ENCODE results near the gene CUX1. TPM values are rescaled to one million over a fixed set of nuclear protein-coding genes. Genes with fewer than 3 reads are reported as not detected.
"Not testable (repeated sequence)": the region's sequence is repeated elsewhere in the genome, so short reads cannot be mapped to it uniquely, and the experiment has no call there.

Gene CUX1
- total RNA-seq, 4 donors from 2014 or later = 64.1 to 142 (median 111) TPM

DNA sequence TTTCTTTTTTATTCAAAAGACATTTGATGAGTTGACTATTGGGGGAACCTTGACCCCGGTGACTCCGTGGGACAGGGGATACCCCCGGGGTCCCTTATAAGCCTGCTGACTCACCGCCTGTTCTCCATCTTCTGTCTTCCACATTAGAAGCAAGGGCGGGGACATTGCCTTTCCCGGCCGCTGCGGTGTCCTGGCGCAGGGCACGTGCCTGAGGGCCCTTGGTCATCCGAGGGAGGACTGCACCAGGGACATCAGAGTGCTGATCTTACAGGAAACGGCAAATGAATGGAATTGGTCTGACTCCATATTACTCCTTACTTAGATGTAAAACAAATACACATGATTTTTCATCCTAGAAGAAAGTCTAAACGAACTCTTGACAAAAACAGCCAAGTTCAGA, 170.1 kb downstream of the CUX1 start:
- TF ChIP-seq POLR2A (IDR thresholded peaks at IDR 0.05) = no peak
- no peak for TF ChIP-seq CTCF (IDR thresholded peaks at IDR 0.05)
- H3K36me3 ChIP-seq = no peaks in the 10 kb centered on the region

DNA sequence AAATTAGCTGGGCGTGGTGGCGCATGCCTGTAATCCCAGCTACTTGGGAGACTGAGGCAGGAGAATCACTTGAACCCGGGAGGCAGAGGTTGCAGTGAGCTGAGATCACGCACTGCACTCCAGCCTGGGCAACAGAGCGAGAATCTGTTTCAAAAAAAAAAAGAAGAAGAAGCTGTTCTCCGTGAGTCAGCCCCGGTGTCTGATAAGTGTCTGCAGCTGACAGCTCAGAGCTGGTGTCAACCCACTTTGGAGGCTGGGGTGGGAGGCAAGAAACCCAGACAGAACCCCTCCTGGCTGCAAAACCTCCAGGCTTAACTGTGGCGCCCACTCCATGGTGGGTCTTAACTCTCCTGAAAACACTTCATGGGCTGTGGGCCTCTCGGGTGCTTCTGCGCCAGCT, 170.6 kb downstream of the CUX1 start:
- not testable (repeated sequence) for H3K27me3 ChIP-seq, DNase-seq, H3K9me3 ChIP-seq, H3K27ac ChIP-seq, H3K4me3 ChIP-seq, H3K36me3 ChIP-seq
- H3K4me1 ChIP-seq = peaks cover 0 to 10% (median 0%) of the 10 kb centered on the region in 4 donors

More for the DNA sequence above, 170.1 kb downstream of the CUX1 start:
- H3K27me3 ChIP-seq = no peaks in the 10 kb centered on the region
- H3K27ac ChIP-seq = no peak overlapping the region
- peaks cover 0 to 10% (median 0%) of the 10 kb centered on the region in 4 donors for H3K4me1 ChIP-seq
- no peak for DNase-seq
- no peak overlapping the region for H3K4me3 ChIP-seq
- no peaks in the 10 kb centered on the region for H3K9me3 ChIP-seq

GRCh38 chr7:101988513-101988912, 171.1 kb downstream of the CUX1 start:
- Histone ChIP-seq H3K4me1 (peaks cover 0 to 10% (median 0%) of the 10 kb centered on the region in 4 donors), H3K27ac (no peak overlapping the region), H3K4me3 (no peak overlapping the region), H3K27me3 (no peaks in the 10 kb centered on the region), H3K36me3 (no peaks in the 10 kb centered on the region), H3K9me3 (no peaks in the 10 kb centered on the region)
- DNase-seq = no peak
- TF ChIP-seq POLR2A (IDR thresholded peaks at IDR 0.05) (no peak), CTCF (IDR thresholded peaks at IDR 0.05) (no peak)

- no peak for TF ChIP-seq POLR2A (IDR thresholded peaks at IDR 0.05)
- TF ChIP-seq CTCF (IDR thresholded peaks at IDR 0.05) = no peak
- DNase-seq = no peak
- H3K4me1 ChIP-seq = peaks cover 0 to 10% (median 0%) of the 10 kb centered on the region in 4 donors
- H3K27ac ChIP-seq = no peak overlapping the region
- no peaks in the 10 kb centered on the region for H3K9me3 ChIP-seq
- H3K27me3 ChIP-seq = no peaks in the 10 kb centered on the region
- H3K36me3 ChIP-seq = no peaks in the 10 kb centered on the region
- no peak overlapping the region for H3K4me3 ChIP-seq
Measured at GRCh38 chr7:101989101-101989500, 171.7 kb downstream of the CUX1 start.

DNA sequence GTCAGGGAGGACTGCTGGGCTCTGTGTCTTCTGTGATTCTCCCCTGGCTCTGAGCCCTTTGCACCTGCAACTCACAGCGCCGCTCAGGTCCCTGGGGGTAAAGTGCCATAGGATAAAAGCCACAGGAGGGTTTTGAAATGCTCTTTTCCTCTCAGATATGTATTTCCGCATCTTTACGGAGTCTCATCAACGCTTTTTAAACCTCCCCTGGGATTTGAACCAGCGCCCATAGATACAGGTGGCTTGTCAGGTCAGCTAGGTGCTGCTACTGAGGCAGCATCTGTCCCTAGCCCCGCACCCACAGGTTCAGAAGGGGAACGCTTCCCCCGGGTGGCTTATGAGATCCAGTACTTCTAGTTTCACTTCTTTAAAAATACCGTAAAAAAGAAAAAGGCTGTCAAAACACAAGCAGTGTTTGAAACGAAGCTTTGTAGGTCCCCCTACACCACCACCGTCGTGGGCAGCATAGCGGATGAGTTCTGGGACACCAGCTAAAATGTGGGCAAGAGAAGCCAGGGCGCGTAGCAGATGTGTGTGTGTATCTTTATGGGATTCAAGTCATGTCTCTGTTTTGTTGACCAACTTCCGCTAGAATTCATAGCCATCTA, 173.5 kb downstream of the CUX1 start:
- Histone ChIP-seq H3K36me3 (no peaks in the 10 kb centered on the region), H3K4me1 (peaks cover 0 to 10% (median 0%) of the 10 kb centered on the region in 4 donors), H3K4me3 (no peak overlapping the region), H3K27ac (peak overlapping the region in 2 of 4 donors; percentile 43 to 66), H3K27me3 (no peaks in the 10 kb centered on the region), H3K9me3 (no peaks in the 10 kb centered on the region)
- TF ChIP-seq POLR2A (IDR thresholded peaks at IDR 0.05) (no peak), CTCF (IDR thresholded peaks at IDR 0.05) (no peak)
- peak in 2 of 3 donors; percentile 83 for DNase-seq

GRCh38 chr7:101991860-101992259, 174.4 kb downstream of the CUX1 start:
- H3K9me3 ChIP-seq = no peaks in the 10 kb centered on the region
- H3K36me3 ChIP-seq = no peaks in the 10 kb centered on the region
- TF ChIP-seq CTCF (IDR thresholded peaks at IDR 0.05) (no peak), POLR2A (IDR thresholded peaks at IDR 0.05) (no peak)
- no peak for DNase-seq
- H3K4me1 ChIP-seq = peaks cover 0 to 10% (median 0%) of the 10 kb centered on the region in 4 donors
- H3K27ac ChIP-seq = no peak overlapping the region
- no peaks in the 10 kb centered on the region for H3K27me3 ChIP-seq
- H3K4me3 ChIP-seq = no peak overlapping the region
